ENCODE results near the gene PLXDC2.

Gene PLXDC2

GRCh38 chr10:20091698-20092097 lies 275.5 kb downstream of the PLXDC2 start:
- CTCF ChIA-PET, result no interaction called here
- TF ChIP-seq ZNF529 (tag by site-specific recombination; IDR thresholded peaks at IDR 0.05; ENCODE audit: insufficient replicate concordance) (no peak), ZNF664 (tag by site-specific recombination; IDR thresholded peaks at IDR 0.05) (no peak), ZNF704 (tag by site-specific recombination; IDR thresholded peaks at IDR 0.05) (no peak), ZNF571 (tag by site-specific recombination; IDR thresholded peaks at IDR 0.05) (no peak)

GRCh38 chr10:20093600-20093999 lies 277.4 kb downstream of the PLXDC2 start:
- no peak for TF ChIP-seq FEZF1 (tag by site-specific recombination; IDR thresholded peaks at IDR 0.05)
- TF ChIP-seq ELK4 (IDR thresholded peaks at IDR 0.05; ENCODE audit: borderline replicate concordance, low read depth, low read length), result no peak
- TF ChIP-seq ZNF37A (tag by site-specific recombination; IDR thresholded peaks at IDR 0.05), result no peak
- TF ChIP-seq IKZF3 (tag by site-specific recombination; IDR thresholded peaks at IDR 0.05), result no peak
- TF ChIP-seq ZNF561 (tag by site-specific recombination; IDR thresholded peaks at IDR 0.05; ENCODE audit: borderline replicate concordance), result no peak
- no peak for TF ChIP-seq ZNF112 (tag by site-specific recombination; IDR thresholded peaks at IDR 0.05)
- TF ChIP-seq ATF2 (tag by site-specific recombination; IDR thresholded peaks at IDR 0.05; ENCODE audit: low read depth), result no peak
- no peak for TF ChIP-seq ZNF266 (tag by site-specific recombination; IDR thresholded peaks at IDR 0.05; ENCODE audit: low read depth)
- TF ChIP-seq ZNF133 (tag by site-specific recombination; IDR thresholded peaks at IDR 0.05), result no peak
- TF ChIP-seq ZFP69B (tag by site-specific recombination; IDR thresholded peaks at IDR 0.05), result no peak
- TF ChIP-seq MZF1 (tag by site-specific recombination; IDR thresholded peaks at IDR 0.05; ENCODE audit: borderline replicate concordance), result no peak
- no peak for TF ChIP-seq ZNF19 (tag by site-specific recombination; IDR thresholded peaks at IDR 0.05; ENCODE audit: low read depth)
- no peak for TF ChIP-seq ZNF114 (tag by site-specific recombination; IDR thresholded peaks at IDR 0.05)
- Histone ChIP-seq H3K27ac (ENCODE audit: extremely low read depth, low read depth, low read length) (no peak overlapping the region), H3K4me1 (ENCODE audit: control insufficient read depth, insufficient read depth, low read length) (no peaks in the 10 kb centered on the region), H3K36me3 (ENCODE audit: control insufficient read depth in 2 of 2, insufficient read depth in 1 of 2, low read length in 2 of 2) (no peaks in the 10 kb centered on the region), H3K9me3 (ENCODE audit: control insufficient read depth, insufficient read depth, low read depth, low read length) (no peaks in the 10 kb centered on the region), H3K4me3 (ENCODE audit: low read depth, low read length) (no peak overlapping the region)
- ChIA-PET CTCF (no interaction called here), POLR2A (no interaction called here)

More at GRCh38 chr10:20091698-20092097, 275.5 kb downstream of the PLXDC2 start:
- Histone ChIP-seq H3K4me3 (ENCODE audit: low read depth, low read length) (no peak overlapping the region), H3K9me3 (ENCODE audit: control insufficient read depth, insufficient read depth, low read depth, low read length) (no peaks in the 10 kb centered on the region), H3K4me1 (ENCODE audit: control insufficient read depth, insufficient read depth, low read length) (no peaks in the 10 kb centered on the region), H3K27ac (ENCODE audit: extremely low read depth, low read depth, low read length) (no peak overlapping the region), H3K36me3 (ENCODE audit: control insufficient read depth in 2 of 2, insufficient read depth in 1 of 2, low read length in 2 of 2) (no peaks in the 10 kb centered on the region)
- POLR2A ChIA-PET, result no interaction called here

GRCh38 chr10:20094226-20094976 lies 278.2 kb downstream of the PLXDC2 start:
- Histone ChIP-seq H3K4me1 (ENCODE audit: control insufficient read depth, insufficient read depth, low read length) (no peaks in the 10 kb centered on the region), H3K9me3 (ENCODE audit: control insufficient read depth, insufficient read depth, low read depth, low read length) (no peaks in the 10 kb centered on the region), H3K4me3 (ENCODE audit: low read depth, low read length) (no peak overlapping the region), H3K27ac (ENCODE audit: extremely low read depth, low read depth, low read length) (no peak overlapping the region), H3K36me3 (ENCODE audit: control insufficient read depth in 2 of 2, insufficient read depth in 1 of 2, low read length in 2 of 2) (no peaks in the 10 kb centered on the region)
- ChIA-PET CTCF (no interaction called here), POLR2A (no interaction called here)
- TF ChIP-seq PBX3 (CRISPR knock-in tag; IDR thresholded peaks at IDR 0.05), result no peak
- TF ChIP-seq ZNF174 (tag by site-specific recombination; IDR thresholded peaks at IDR 0.05), result no peak
